Measurements from ENCODE around the gene LRCOL1. TPM values are rescaled to one million over a fixed set of nuclear protein-coding genes. Genes with fewer than 3 reads are reported as not detected.
A peak's percentile ranks its signal among the peaks of the same experiment; 100 is the strongest.

LRCOL1 gene
- total and polyA plus RNA-seq, 3 experiments from 2014 or later: not detected

GRCh38 chr12:132583411-132583710 lies 27.0 kb downstream of the LRCOL1 start:
- POLR2A ChIA-PET: no interaction called here

GRCh38 chr12:132582582-132583410 lies 27.6 kb downstream of the LRCOL1 start:
- Mint-ChIP-seq H3K27ac (no peak overlapping the region), H3K27me3 (no peaks in the 10 kb centered on the region), H3K4me3 (no peak overlapping the region), H3K4me1 (no peaks in the 10 kb centered on the region), H3K9me3 (no peaks in the 10 kb centered on the region), H3K36me3 (peaks cover 0 to 37% (median 12%) of the 10 kb centered on the region in 3 donors)
- Histone ChIP-seq H3K4me3 (ENCODE audit: low read length) (no peak overlapping the region), H3K27ac (ENCODE audit: low read depth, low read length) (no peak overlapping the region), H3K27me3 (ENCODE audit: insufficient read depth, low read length, poor library complexity, severe bottlenecking) (no peaks in the 10 kb centered on the region), H3K4me1 (ENCODE audit: insufficient read depth, low read length) (no peaks in the 10 kb centered on the region), H3K36me3 (ENCODE audit: insufficient read depth, low read length) (peaks cover 4% of the 10 kb centered on the region), H3K9me3 (ENCODE audit: low read length) (no peaks in the 10 kb centered on the region)
- DNase-seq: no peak
- ChIA-PET CTCF (no interaction called here), POLR2A (interaction anchor here (0.6 kb wide), 1 partner anchor 403 kb away, joined by 4 read pairs; no protein-coding TSS in a partner anchor)

More at GRCh38 chr12:132583411-132583710, 27.0 kb downstream of the LRCOL1 start:
- Histone ChIP-seq H3K36me3 (ENCODE audit: insufficient read depth, low read length) (peaks cover 4% of the 10 kb centered on the region), H3K4me1 (ENCODE audit: insufficient read depth, low read length) (no peaks in the 10 kb centered on the region), H3K9me3 (ENCODE audit: low read length) (no peaks in the 10 kb centered on the region), H3K4me3 (ENCODE audit: low read length) (no peak overlapping the region), H3K27me3 (ENCODE audit: insufficient read depth, low read length, poor library complexity, severe bottlenecking) (no peaks in the 10 kb centered on the region), H3K27ac (ENCODE audit: low read depth, low read length) (no peak overlapping the region)
- Mint-ChIP-seq H3K4me1 (no peaks in the 10 kb centered on the region), H3K27ac (no peak overlapping the region), H3K36me3 (peaks cover 0 to 33% (median 8%) of the 10 kb centered on the region in 3 donors), H3K9me3 (no peaks in the 10 kb centered on the region), H3K27me3 (no peaks in the 10 kb centered on the region), H3K4me3 (no peak overlapping the region)
- CTCF ChIA-PET: no interaction called here
- no peak for DNase-seq

- Histone ChIP-seq H3K4me1 (ENCODE audit: insufficient read depth, low read length) (no peaks in the 10 kb centered on the region), H3K4me3 (ENCODE audit: low read length) (no peak overlapping the region), H3K9me3 (ENCODE audit: low read length) (no peaks in the 10 kb centered on the region), H3K27ac (ENCODE audit: low read depth, low read length) (no peak overlapping the region), H3K36me3 (ENCODE audit: insufficient read depth, low read length) (peaks cover 4% of the 10 kb centered on the region), H3K27me3 (ENCODE audit: insufficient read depth, low read length, poor library complexity, severe bottlenecking) (no peaks in the 10 kb centered on the region)
- Mint-ChIP-seq H3K36me3 (peaks cover 0 to 41% (median 13%) of the 10 kb centered on the region in 3 donors), H3K27ac (no peak overlapping the region), H3K4me1 (no peaks in the 10 kb centered on the region), H3K27me3 (no peaks in the 10 kb centered on the region), H3K4me3 (no peak overlapping the region), H3K9me3 (no peaks in the 10 kb centered on the region)
- ChIA-PET POLR2A (interaction anchor here (0.6 kb wide), 1 partner anchor 402 kb away, joined by 4 read pairs; no protein-coding TSS in a partner anchor), CTCF (no interaction called here)
- DNase-seq: no peak
These were observed 28.3 kb downstream of the LRCOL1 start for GRCh38 chr12:132582058-132582420.

GRCh38 chr12:132581348-132582057 lies 28.9 kb downstream of the LRCOL1 start:
- H3K4me3 ChIP-seq (ENCODE audit: low read length): no peak overlapping the region
- no peaks in the 10 kb centered on the region for H3K27me3 Mint-ChIP-seq
- ChIA-PET CTCF (no interaction called here), POLR2A (interaction anchor here (0.6 kb wide), 1 partner anchor 401 kb away, joined by 4 read pairs; no protein-coding TSS in a partner anchor)
- no peak overlapping the region for H3K27ac ChIP-seq (ENCODE audit: low read depth, low read length)
- H3K4me3 Mint-ChIP-seq: no peak overlapping the region
- peaks cover 4% of the 10 kb centered on the region for H3K36me3 ChIP-seq (ENCODE audit: insufficient read depth, low read length)
- no peaks in the 10 kb centered on the region for H3K4me1 ChIP-seq (ENCODE audit: insufficient read depth, low read length)
- DNase-seq: no peak
- H3K9me3 ChIP-seq (ENCODE audit: low read length): no peaks in the 10 kb centered on the region
- no peaks in the 10 kb centered on the region for H3K4me1 Mint-ChIP-seq
- no peak overlapping the region for H3K27ac Mint-ChIP-seq
- no peaks in the 10 kb centered on the region for H3K9me3 Mint-ChIP-seq
- peaks cover 0 to 46% (median 13%) of the 10 kb centered on the region in 3 donors for H3K36me3 Mint-ChIP-seq
- H3K27me3 ChIP-seq (ENCODE audit: insufficient read depth, low read length, poor library complexity, severe bottlenecking): no peaks in the 10 kb centered on the region

GRCh38 chr12:132580701-132581292 lies 29.6 kb downstream of the LRCOL1 start:
- H3K36me3 ChIP-seq (ENCODE audit: insufficient read depth, low read length): peaks cover 4% of the 10 kb centered on the region
- H3K27ac ChIP-seq (ENCODE audit: low read depth, low read length): no peak overlapping the region
- no peaks in the 10 kb centered on the region for H3K9me3 ChIP-seq (ENCODE audit: low read length)
- H3K9me3 Mint-ChIP-seq: no peaks in the 10 kb centered on the region
- CTCF ChIA-PET: no interaction called here
- H3K27ac Mint-ChIP-seq: peak overlapping the region in 1 of 8 donors; percentile 46
- no peaks in the 10 kb centered on the region for H3K27me3 Mint-ChIP-seq
- no peaks in the 10 kb centered on the region for H3K4me1 Mint-ChIP-seq
- H3K4me3 Mint-ChIP-seq: no peak overlapping the region
- no peak overlapping the region for H3K4me3 ChIP-seq (ENCODE audit: low read length)
- no peak for DNase-seq
- POLR2A ChIA-PET: no interaction called here
- H3K4me1 ChIP-seq (ENCODE audit: insufficient read depth, low read length): no peaks in the 10 kb centered on the region
- H3K36me3 Mint-ChIP-seq: peaks cover 0 to 51% (median 13%) of the 10 kb centered on the region in 3 donors
- no peaks in the 10 kb centered on the region for H3K27me3 ChIP-seq (ENCODE audit: insufficient read depth, low read length, poor library complexity, severe bottlenecking)

GRCh38 chr12:132579744-132580143 lies 30.6 kb downstream of the LRCOL1 start:
- no peak overlapping the region for H3K27ac ChIP-seq (ENCODE audit: low read depth, low read length)
- H3K4me1 ChIP-seq (ENCODE audit: insufficient read depth, low read length): no peaks in the 10 kb centered on the region
- H3K27me3 ChIP-seq (ENCODE audit: insufficient read depth, low read length, poor library complexity, severe bottlenecking): no peaks in the 10 kb centered on the region
- Mint-ChIP-seq H3K9me3 (no peaks in the 10 kb centered on the region), H3K27me3 (peaks cover 0 to 2% of the 10 kb centered on the region in 2 donors), H3K27ac (peak overlapping the region in 1 of 8 donors; percentile 38), H3K36me3 (peaks cover 0 to 58% (median 13%) of the 10 kb centered on the region in 3 donors), H3K4me3 (no peak overlapping the region), H3K4me1 (no peaks in the 10 kb centered on the region)
- CTCF ChIA-PET: no interaction called here
- POLR2A ChIA-PET: no interaction called here
- no peak overlapping the region for H3K4me3 ChIP-seq (ENCODE audit: low read length)
- H3K36me3 ChIP-seq (ENCODE audit: insufficient read depth, low read length): peaks cover 4% of the 10 kb centered on the region
- DNase-seq: no peak
- H3K9me3 ChIP-seq (ENCODE audit: low read length): no peaks in the 10 kb centered on the region

- Mint-ChIP-seq H3K4me3 (no peak overlapping the region), H3K4me1 (no peaks in the 10 kb centered on the region), H3K27ac (no peak overlapping the region), H3K27me3 (peaks cover 0 to 2% of the 10 kb centered on the region in 2 donors), H3K36me3 (peaks cover 0 to 59% (median 11%) of the 10 kb centered on the region in 3 donors), H3K9me3 (no peaks in the 10 kb centered on the region)
- DNase-seq: no peak
- Histone ChIP-seq H3K27me3 (ENCODE audit: insufficient read depth, low read length, poor library complexity, severe bottlenecking) (no peaks in the 10 kb centered on the region), H3K4me3 (ENCODE audit: low read length) (no peak overlapping the region), H3K36me3 (ENCODE audit: insufficient read depth, low read length) (peaks cover 4% of the 10 kb centered on the region), H3K4me1 (ENCODE audit: insufficient read depth, low read length) (no peaks in the 10 kb centered on the region), H3K27ac (ENCODE audit: low read depth, low read length) (no peak overlapping the region), H3K9me3 (ENCODE audit: low read length) (no peaks in the 10 kb centered on the region)
- ChIA-PET POLR2A (no interaction called here), CTCF (no interaction called here)
These were observed 31.6 kb downstream of the LRCOL1 start for GRCh38 chr12:132578826-132579225.

- H3K27ac ChIP-seq (ENCODE audit: low read depth, low read length): no peak overlapping the region
- peaks cover 4% of the 10 kb centered on the region for H3K36me3 ChIP-seq (ENCODE audit: insufficient read depth, low read length)
- H3K27ac Mint-ChIP-seq: peak overlapping the region in 1 of 8 donors; percentile 32
- H3K9me3 Mint-ChIP-seq: no peaks in the 10 kb centered on the region
- H3K27me3 ChIP-seq (ENCODE audit: insufficient read depth, low read length, poor library complexity, severe bottlenecking): no peaks in the 10 kb centered on the region
- no peaks in the 10 kb centered on the region for H3K9me3 ChIP-seq (ENCODE audit: low read length)
- no peak for DNase-seq
- H3K4me1 ChIP-seq (ENCODE audit: insufficient read depth, low read length): no peaks in the 10 kb centered on the region
- H3K4me1 Mint-ChIP-seq: no peaks in the 10 kb centered on the region
- POLR2A ChIA-PET: no interaction called here
- peaks cover 0 to 60% (median 10%) of the 10 kb centered on the region in 3 donors for H3K36me3 Mint-ChIP-seq
- CTCF ChIA-PET: no interaction called here
- H3K4me3 Mint-ChIP-seq: no peak overlapping the region
- H3K4me3 ChIP-seq (ENCODE audit: low read length): no peak overlapping the region
- H3K27me3 Mint-ChIP-seq: peaks cover 0 to 2% of the 10 kb centered on the region in 2 donors
These were observed 32.3 kb downstream of the LRCOL1 start for GRCh38 chr12:132578118-132578517.
